HG02852 (cell line): ENCODE measurements around the gene STK32A.

Source experiments
- ATAC-seq: cut with Tn5 transposase; IDR thresholded peaks from one replicate; pipeline ENCODE4 v1.9.1; 2021; ENCODE audit warnings: mild to moderate bottlenecking, moderate library complexity; ENCODE audit not compliant: unreplicated experiment

STK32A gene

GRCh38 chr5:147413266-147413665 lies 178.4 kb downstream of the STK32A start:
- ATAC-seq, result no peak

- ATAC-seq, result no peak
Observed at GRCh38 chr5:147415651-147416050, 180.8 kb downstream of the STK32A start.

- no peak for ATAC-seq
Observed at GRCh38 chr5:147417135-147417813, 182.4 kb downstream of the STK32A start.

- no peak for ATAC-seq
Observed at GRCh38 chr5:147418613-147419012, 183.8 kb downstream of the STK32A start.

- no peak for ATAC-seq
Observed at GRCh38 chr5:147426640-147427327, 192.0 kb downstream of the STK32A start.

GRCh38 chr5:147427521-147428401 lies 192.9 kb downstream of the STK32A start:
- ATAC-seq, result no peak

- no peak for ATAC-seq
Observed at GRCh38 chr5:147430628-147431027, 195.8 kb downstream of the STK32A start.

GRCh38 chr5:147431586-147431985 lies 196.8 kb downstream of the STK32A start:
- no peak for ATAC-seq

- no peak for ATAC-seq
Observed at GRCh38 chr5:147432323-147432722, 197.5 kb downstream of the STK32A start.

- ATAC-seq, result no peak
Observed at GRCh38 chr5:147434049-147434448, 199.2 kb downstream of the STK32A start.

GRCh38 chr5:147436596-147436995 lies 201.8 kb downstream of the STK32A start:
- ATAC-seq, result no peak

GRCh38 chr5:147437161-147437596 lies 202.4 kb downstream of the STK32A start:
- no peak for ATAC-seq
